Uterus (tissue), 2 donors: ENCODE results near the gene ACOXL.

Source experiments
- CTCF ChIP-seq, 4 experiments: fragments of 200-600 bp in 2 of 4; fragments of 450-650 bp in 2 of 4; sonication (generic) in 2 of 4; IDR thresholded peaks; one replicate each; pipeline ENCODE4 v1.5.1; 2016 to 2019; ENCODE audit warnings: antibody characterized with exemption in 4 of 4, mild to moderate bottlenecking in 2 of 4, moderate library complexity in 1 of 4
- POLR2A ChIP-seq, 2 donors: fragments of 450-650 bp; IDR thresholded peaks; one replicate each; pipeline ENCODE4 v1.6.1; 2016; ENCODE audit warnings: antibody characterized with exemption in 2 of 2, mild to moderate bottlenecking in 1 of 2, moderate library complexity in 1 of 2

- TF ChIP-seq CTCF (IDR thresholded peaks at IDR 0.05) (no peak), POLR2A (IDR thresholded peaks at IDR 0.05) (no peak)
Observed at GRCh38 chr2:110866466-110866865, 134.1 kb downstream of the ACOXL start.
